ENCODE results near the gene KATNAL2.
"Not testable (repeated sequence)": the region's sequence is repeated elsewhere in the genome, so short reads cannot be mapped to it uniquely, and the experiment has no call there.

The KATNAL2 gene

GRCh38 chr18:47030887-47031286 is 113.5 kb downstream of the KATNAL2 start:
- not testable (repeated sequence) for H3K9ac ChIP-seq (ENCODE audit: low read depth in 1 of 2, low read length in 2 of 2); H3K4me1 ChIP-seq (ENCODE audit: control insufficient read depth in 1 of 2, insufficient read depth in 2 of 2, low read length in 2 of 2); H3K36me3 ChIP-seq (ENCODE audit: control insufficient read depth in 1 of 2, insufficient read depth in 2 of 2, low read length in 2 of 2); H3K27me3 ChIP-seq (ENCODE audit: control insufficient read depth in 1 of 2, insufficient read depth in 2 of 2, low read length in 2 of 2); H3K27ac ChIP-seq (ENCODE audit: low read depth, low read length); H3K9me3 ChIP-seq (ENCODE audit: control insufficient read depth in 1 of 2, low read length in 2 of 2); H3K4me3 ChIP-seq (ENCODE audit: low read depth in 1 of 2, low read length in 2 of 2)

GRCh38 chr18:47032945-47033344 is 115.5 kb downstream of the KATNAL2 start:
- no peaks in the 10 kb centered on the region for H3K27me3 ChIP-seq (ENCODE audit: control insufficient read depth in 1 of 2, insufficient read depth in 2 of 2, low read length in 2 of 2)
- no peak overlapping the region for H3K27ac ChIP-seq (ENCODE audit: low read depth, low read length)
- H3K36me3 ChIP-seq (ENCODE audit: control insufficient read depth in 1 of 2, insufficient read depth in 2 of 2, low read length in 2 of 2), result no peaks in the 10 kb centered on the region
- H3K9ac ChIP-seq (ENCODE audit: low read depth in 1 of 2, low read length in 2 of 2), result no peak overlapping the region
- H3K4me1 ChIP-seq (ENCODE audit: control insufficient read depth in 1 of 2, insufficient read depth in 2 of 2, low read length in 2 of 2), result no peaks in the 10 kb centered on the region
- no peak overlapping the region for H3K4me3 ChIP-seq (ENCODE audit: low read depth in 1 of 2, low read length in 2 of 2)
- H3K9me3 ChIP-seq (ENCODE audit: control insufficient read depth in 1 of 2, low read length in 2 of 2), result peaks cover 0 to 2% of the 10 kb centered on the region in 2 donors

GRCh38 chr18:47034591-47034990 is 117.2 kb downstream of the KATNAL2 start:
- H3K4me3 ChIP-seq (ENCODE audit: low read depth in 1 of 2, low read length in 2 of 2); H3K27ac ChIP-seq (ENCODE audit: low read depth, low read length); H3K9me3 ChIP-seq (ENCODE audit: control insufficient read depth in 1 of 2, low read length in 2 of 2): not testable (repeated sequence)

GRCh38 chr18:47035156-47035671 is 117.8 kb downstream of the KATNAL2 start, which contains the start of gene ELOA2:
TSS of gene ELOA2 (minus strand) at chr18:47035621. CDS start at chr18:47035264, 357 bp downstream.
- H3K9me3 ChIP-seq (ENCODE audit: control insufficient read depth in 1 of 2, low read length in 2 of 2), result peaks cover 0 to 2% of the 10 kb centered on the region in 2 donors
- H3K27ac ChIP-seq (ENCODE audit: low read depth, low read length), result no peak within 1 kb of the TSS
- no peak within 1 kb of the TSS for H3K9ac ChIP-seq (ENCODE audit: low read depth in 1 of 2, low read length in 2 of 2)
- no peaks in the 10 kb centered on the region for H3K27me3 ChIP-seq (ENCODE audit: control insufficient read depth in 1 of 2, insufficient read depth in 2 of 2, low read length in 2 of 2)
- no peaks in the 10 kb centered on the region for H3K36me3 ChIP-seq (ENCODE audit: control insufficient read depth in 1 of 2, insufficient read depth in 2 of 2, low read length in 2 of 2)
- H3K4me1 ChIP-seq (ENCODE audit: control insufficient read depth in 1 of 2, insufficient read depth in 2 of 2, low read length in 2 of 2), result no peaks in the 10 kb centered on the region
- no peak within 1 kb of the TSS for H3K4me3 ChIP-seq (ENCODE audit: low read depth in 1 of 2, low read length in 2 of 2)

More at GRCh38 chr18:47034591-47034990, 117.2 kb downstream of the KATNAL2 start:
- not testable (repeated sequence) for H3K4me1 ChIP-seq (ENCODE audit: control insufficient read depth in 1 of 2, insufficient read depth in 2 of 2, low read length in 2 of 2); H3K27me3 ChIP-seq (ENCODE audit: control insufficient read depth in 1 of 2, insufficient read depth in 2 of 2, low read length in 2 of 2); H3K36me3 ChIP-seq (ENCODE audit: control insufficient read depth in 1 of 2, insufficient read depth in 2 of 2, low read length in 2 of 2); H3K9ac ChIP-seq (ENCODE audit: low read depth in 1 of 2, low read length in 2 of 2)

GRCh38 chr18:47036298-47036874 is 119.0 kb downstream of the KATNAL2 start:
- no peaks in the 10 kb centered on the region for H3K4me1 ChIP-seq (ENCODE audit: control insufficient read depth in 1 of 2, insufficient read depth in 2 of 2, low read length in 2 of 2)
- no peak overlapping the region for H3K9ac ChIP-seq (ENCODE audit: low read depth in 1 of 2, low read length in 2 of 2)
- H3K4me3 ChIP-seq (ENCODE audit: low read depth in 1 of 2, low read length in 2 of 2), result no peak overlapping the region
- no peaks in the 10 kb centered on the region for H3K36me3 ChIP-seq (ENCODE audit: control insufficient read depth in 1 of 2, insufficient read depth in 2 of 2, low read length in 2 of 2)
- no peaks in the 10 kb centered on the region for H3K27me3 ChIP-seq (ENCODE audit: control insufficient read depth in 1 of 2, insufficient read depth in 2 of 2, low read length in 2 of 2)
- peaks cover 0 to 2% of the 10 kb centered on the region in 2 donors for H3K9me3 ChIP-seq (ENCODE audit: control insufficient read depth in 1 of 2, low read length in 2 of 2)
- no peak overlapping the region for H3K27ac ChIP-seq (ENCODE audit: low read depth, low read length)

- Histone ChIP-seq H3K9ac (ENCODE audit: low read depth in 1 of 2, low read length in 2 of 2) (no peak overlapping the region), H3K36me3 (ENCODE audit: control insufficient read depth in 1 of 2, insufficient read depth in 2 of 2, low read length in 2 of 2) (no peaks in the 10 kb centered on the region), H3K27me3 (ENCODE audit: control insufficient read depth in 1 of 2, insufficient read depth in 2 of 2, low read length in 2 of 2) (no peaks in the 10 kb centered on the region), H3K4me3 (ENCODE audit: low read depth in 1 of 2, low read length in 2 of 2) (no peak overlapping the region), H3K27ac (ENCODE audit: low read depth, low read length) (no peak overlapping the region), H3K9me3 (ENCODE audit: control insufficient read depth in 1 of 2, low read length in 2 of 2) (peaks cover 0 to 2% of the 10 kb centered on the region in 2 donors), H3K4me1 (ENCODE audit: control insufficient read depth in 1 of 2, insufficient read depth in 2 of 2, low read length in 2 of 2) (no peaks in the 10 kb centered on the region)
Measured at GRCh38 chr18:47036927-47037578, 119.7 kb downstream of the KATNAL2 start.

GRCh38 chr18:47040982-47041381 is 123.6 kb downstream of the KATNAL2 start:
- Histone ChIP-seq H3K36me3 (ENCODE audit: control insufficient read depth in 1 of 2, insufficient read depth in 2 of 2, low read length in 2 of 2) (no peaks in the 10 kb centered on the region), H3K4me3 (ENCODE audit: low read depth in 1 of 2, low read length in 2 of 2) (no peak overlapping the region), H3K27me3 (ENCODE audit: control insufficient read depth in 1 of 2, insufficient read depth in 2 of 2, low read length in 2 of 2) (no peaks in the 10 kb centered on the region), H3K4me1 (ENCODE audit: control insufficient read depth in 1 of 2, insufficient read depth in 2 of 2, low read length in 2 of 2) (no peaks in the 10 kb centered on the region), H3K27ac (ENCODE audit: low read depth, low read length) (no peak overlapping the region), H3K9me3 (ENCODE audit: control insufficient read depth in 1 of 2, low read length in 2 of 2) (no peaks in the 10 kb centered on the region), H3K9ac (ENCODE audit: low read depth in 1 of 2, low read length in 2 of 2) (no peak overlapping the region)

- Histone ChIP-seq H3K9ac (ENCODE audit: low read depth in 1 of 2, low read length in 2 of 2) (no peak overlapping the region), H3K36me3 (ENCODE audit: control insufficient read depth in 1 of 2, insufficient read depth in 2 of 2, low read length in 2 of 2) (no peaks in the 10 kb centered on the region), H3K4me1 (ENCODE audit: control insufficient read depth in 1 of 2, insufficient read depth in 2 of 2, low read length in 2 of 2) (no peaks in the 10 kb centered on the region), H3K27me3 (ENCODE audit: control insufficient read depth in 1 of 2, insufficient read depth in 2 of 2, low read length in 2 of 2) (no peaks in the 10 kb centered on the region), H3K4me3 (ENCODE audit: low read depth in 1 of 2, low read length in 2 of 2) (no peak overlapping the region), H3K9me3 (ENCODE audit: control insufficient read depth in 1 of 2, low read length in 2 of 2) (no peaks in the 10 kb centered on the region), H3K27ac (ENCODE audit: low read depth, low read length) (no peak overlapping the region)
Measured at GRCh38 chr18:47050468-47050867, 133.1 kb downstream of the KATNAL2 start.

GRCh38 chr18:47054369-47054768 is 137.0 kb downstream of the KATNAL2 start:
- Histone ChIP-seq H3K36me3 (ENCODE audit: control insufficient read depth in 1 of 2, insufficient read depth in 2 of 2, low read length in 2 of 2) (no peaks in the 10 kb centered on the region), H3K27ac (ENCODE audit: low read depth, low read length) (no peak overlapping the region), H3K9me3 (ENCODE audit: control insufficient read depth in 1 of 2, low read length in 2 of 2) (no peaks in the 10 kb centered on the region), H3K9ac (ENCODE audit: low read depth in 1 of 2, low read length in 2 of 2) (no peak overlapping the region), H3K27me3 (ENCODE audit: control insufficient read depth in 1 of 2, insufficient read depth in 2 of 2, low read length in 2 of 2) (no peaks in the 10 kb centered on the region), H3K4me3 (ENCODE audit: low read depth in 1 of 2, low read length in 2 of 2) (no peak overlapping the region), H3K4me1 (ENCODE audit: control insufficient read depth in 1 of 2, insufficient read depth in 2 of 2, low read length in 2 of 2) (no peaks in the 10 kb centered on the region)

GRCh38 chr18:47062471-47062870 is 145.1 kb downstream of the KATNAL2 start:
- H3K27ac ChIP-seq (ENCODE audit: low read depth, low read length), result no peak overlapping the region

More at GRCh38 chr18:47062471-47062870, 145.1 kb downstream of the KATNAL2 start:
- H3K27me3 ChIP-seq (ENCODE audit: control insufficient read depth in 1 of 2, insufficient read depth in 2 of 2, low read length in 2 of 2), result no peaks in the 10 kb centered on the region
- no peak overlapping the region for H3K9ac ChIP-seq (ENCODE audit: low read depth in 1 of 2, low read length in 2 of 2)
- no peaks in the 10 kb centered on the region for H3K4me1 ChIP-seq (ENCODE audit: control insufficient read depth in 1 of 2, insufficient read depth in 2 of 2, low read length in 2 of 2)
- no peaks in the 10 kb centered on the region for H3K9me3 ChIP-seq (ENCODE audit: control insufficient read depth in 1 of 2, low read length in 2 of 2)
- H3K4me3 ChIP-seq (ENCODE audit: low read depth in 1 of 2, low read length in 2 of 2), result no peak overlapping the region
- no peaks in the 10 kb centered on the region for H3K36me3 ChIP-seq (ENCODE audit: control insufficient read depth in 1 of 2, insufficient read depth in 2 of 2, low read length in 2 of 2)
